ENCODE results near the gene MCMBP.

GRCh38 chr10:119818889-119819270, 53.8 kb downstream of the MCMBP start:
- TF ChIP-seq CREB1 (IDR thresholded peaks at IDR 0.05; ENCODE audit: low read depth) = no peak
- TF ChIP-seq EP300 (IDR thresholded peaks at IDR 0.05; ENCODE audit: borderline replicate concordance) = no peak
- TF ChIP-seq MAX (IDR thresholded peaks at IDR 0.05) = no peak
- no peak for TF ChIP-seq EGR1 (IDR thresholded peaks at IDR 0.05)
- TF ChIP-seq YY1 (IDR thresholded peaks at IDR 0.05; ENCODE audit: low read depth) = no peak
- TF ChIP-seq, protein P1, sequence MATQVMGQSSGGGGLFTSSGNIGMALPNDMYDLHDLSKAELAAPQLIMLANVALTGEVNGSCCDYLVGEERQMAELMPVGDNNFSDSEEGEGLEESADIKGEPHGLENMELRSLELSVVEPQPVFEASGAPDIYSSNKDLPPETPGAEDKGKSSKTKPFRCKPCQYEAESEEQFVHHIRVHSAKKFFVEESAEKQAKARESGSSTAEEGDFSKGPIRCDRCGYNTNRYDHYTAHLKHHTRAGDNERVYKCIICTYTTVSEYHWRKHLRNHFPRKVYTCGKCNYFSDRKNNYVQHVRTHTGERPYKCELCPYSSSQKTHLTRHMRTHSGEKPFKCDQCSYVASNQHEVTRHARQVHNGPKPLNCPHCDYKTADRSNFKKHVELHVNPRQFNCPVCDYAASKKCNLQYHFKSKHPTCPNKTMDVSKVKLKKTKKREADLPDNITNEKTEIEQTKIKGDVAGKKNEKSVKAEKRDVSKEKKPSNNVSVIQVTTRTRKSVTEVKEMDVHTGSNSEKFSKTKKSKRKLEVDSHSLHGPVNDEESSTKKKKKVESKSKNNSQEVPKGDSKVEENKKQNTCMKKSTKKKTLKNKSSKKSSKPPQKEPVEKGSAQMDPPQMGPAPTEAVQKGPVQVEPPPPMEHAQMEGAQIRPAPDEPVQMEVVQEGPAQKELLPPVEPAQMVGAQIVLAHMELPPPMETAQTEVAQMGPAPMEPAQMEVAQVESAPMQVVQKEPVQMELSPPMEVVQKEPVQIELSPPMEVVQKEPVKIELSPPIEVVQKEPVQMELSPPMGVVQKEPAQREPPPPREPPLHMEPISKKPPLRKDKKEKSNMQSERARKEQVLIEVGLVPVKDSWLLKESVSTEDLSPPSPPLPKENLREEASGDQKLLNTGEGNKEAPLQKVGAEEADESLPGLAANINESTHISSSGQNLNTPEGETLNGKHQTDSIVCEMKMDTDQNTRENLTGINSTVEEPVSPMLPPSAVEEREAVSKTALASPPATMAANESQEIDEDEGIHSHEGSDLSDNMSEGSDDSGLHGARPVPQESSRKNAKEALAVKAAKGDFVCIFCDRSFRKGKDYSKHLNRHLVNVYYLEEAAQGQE (IDR thresholded peaks at IDR 0.05; ENCODE audit: low read depth) = no peak
- TF ChIP-seq FOXM1 (IDR thresholded peaks at IDR 0.05; ENCODE audit: borderline replicate concordance, low read depth) = no peak
- no peak for TF ChIP-seq TEAD4 (IDR thresholded peaks at IDR 0.05)
- no peak for TF ChIP-seq USF1 (IDR thresholded peaks at IDR 0.05)
- no peak for TF ChIP-seq CEBPB (IDR thresholded peaks at IDR 0.05)
- no peak for TF ChIP-seq NFIC (IDR thresholded peaks at IDR 0.05)
- no peak for TF ChIP-seq RAD21 (IDR thresholded peaks at IDR 0.05; ENCODE audit: low read depth)
- TF ChIP-seq TAF1 (IDR thresholded peaks at IDR 0.05; ENCODE audit: low read depth) = no peak
